ENCODE measurements around the gene PTPRG. TPM values are rescaled to one million over a fixed set of nuclear protein-coding genes. Genes with fewer than 3 reads are reported as not detected.

Gene PTPRG
- total RNA-seq, 1 experiment from 2014 or later, result 69.3 TPM

GRCh38 chr3:61922118-61922517 lies 360.7 kb downstream of the PTPRG start:
- Histone ChIP-seq H3K4ac (ENCODE audit: low read depth, low read length) (no peak overlapping the region), H3K23me2 (ENCODE audit: insufficient read length, low read depth, low read length, poor library complexity, severe bottlenecking) (no peaks in the 10 kb centered on the region), H2BK120ac (ENCODE audit: low read depth, low read length, poor library complexity, severe bottlenecking) (no peak overlapping the region), H2AFZ (ENCODE audit: low read length) (no peak overlapping the region), H3K4me1 (ENCODE audit: insufficient read depth, low read length) (peaks cover 17% of the 10 kb centered on the region; the same call in 1 of the 2 replicates), H2BK20ac (ENCODE audit: low read depth, low read length, poor library complexity, severe bottlenecking) (no peak overlapping the region), H4K91ac (ENCODE audit: insufficient read length, low read depth, low read length) (no peak overlapping the region), H2BK15ac (ENCODE audit: low read depth, low read length) (no peak overlapping the region), H3K27ac (ENCODE audit: insufficient read length, low read depth, low read length) (no peak overlapping the region), H4K8ac (replicated peaks; ENCODE audit: insufficient read length, low read depth, low read length) (no peak overlapping the region), H3K9me3 (ENCODE audit: control insufficient read depth, low read depth, low read length) (no peaks in the 10 kb centered on the region), H3T11ph (ENCODE audit: low read length) (no peak overlapping the region), H2AK5ac (ENCODE audit: insufficient read length, low read length) (no peak overlapping the region), H3K9ac (ENCODE audit: extremely low read depth, insufficient read length, low read length) (no peak overlapping the region), H3K14ac (ENCODE audit: insufficient read depth, low read length) (no peak overlapping the region), H3K23ac (ENCODE audit: insufficient read length, low read depth, low read length) (no peak overlapping the region), H3K56ac (ENCODE audit: insufficient read length, low read depth, low read length) (no peak overlapping the region), H2BK5ac (ENCODE audit: insufficient read length, low read length) (no peak overlapping the region), H3K79me2 (ENCODE audit: insufficient read depth, low read length) (peaks cover 10% of the 10 kb centered on the region; the same call in 1 of the 2 replicates), H3K27me3 (ENCODE audit: insufficient read depth, low read length) (no peaks in the 10 kb centered on the region), H3K18ac (ENCODE audit: insufficient read length, low read depth, low read length) (no peak overlapping the region), H3K79me1 (ENCODE audit: insufficient read depth, low read depth, low read length, poor library complexity, severe bottlenecking) (no peaks in the 10 kb centered on the region), H4K20me1 (ENCODE audit: control insufficient read depth, insufficient read depth, insufficient read length) (no peaks in the 10 kb centered on the region), H2BK12ac (ENCODE audit: insufficient read length, low read depth, low read length) (no peak overlapping the region), H4K5ac (ENCODE audit: insufficient read length, low read depth, low read length) (no peak overlapping the region), H3K4me2 (ENCODE audit: insufficient read depth, insufficient read length, low read length) (no peak overlapping the region)
- DNase-seq, result no peak
- H3K9me3 Mint-ChIP-seq, result no peaks in the 10 kb centered on the region
- H3K36me3 Mint-ChIP-seq (ENCODE audit: insufficient read depth in 1 of 3, low read depth in 3 of 3), result no peaks in the 10 kb centered on the region
- no peak overlapping the region; a peak in 1 of 5 replicates for H3K4me3 Mint-ChIP-seq
- no peak overlapping the region for H3K27ac Mint-ChIP-seq
- no peak for TF ChIP-seq CTCF (conservative IDR thresholded peaks at IDR 0.05)
- no peaks in the 10 kb centered on the region for H3K27me3 Mint-ChIP-seq (ENCODE audit: low read depth)
- no CpG with 5 or more reads among the region's 5 CpGs for WGBS (ENCODE audit: extremely low coverage, insufficient read length, low lambda C conversion rate)
- H3K4me1 Mint-ChIP-seq, result peaks cover 52 to 57% of the 10 kb centered on the region in 2 experiments
